Measurements from ENCODE around the gene PPM1A.

- no peak for TF ChIP-seq CTCF (conservative IDR thresholded peaks at IDR 0.05)
- TF ChIP-seq ZFX (IDR thresholded peaks at IDR 0.05) = no peak
Measured at GRCh38 chr14:60238955-60239354, 10.1 kb upstream of the PPM1A start.
